ENCODE results near the gene STARD13.

The STARD13 gene

GRCh38 chr13:33115274-33115673, 170.3 kb downstream of the STARD13 start:
- TF ChIP-seq RAD21 (IDR thresholded peaks at IDR 0.05; ENCODE audit: low read depth) (no peak), YY1 (IDR thresholded peaks at IDR 0.05; ENCODE audit: low read depth) (no peak), MAX (IDR thresholded peaks at IDR 0.05) (no peak), CEBPB (IDR thresholded peaks at IDR 0.05) (no peak), EGR1 (IDR thresholded peaks at IDR 0.05) (no peak), TAF1 (IDR thresholded peaks at IDR 0.05; ENCODE audit: low read depth) (no peak), REST (IDR thresholded peaks at IDR 0.05; ENCODE audit: low read depth) (no peak), EP300 (IDR thresholded peaks at IDR 0.05; ENCODE audit: borderline replicate concordance) (no peak), CREB1 (IDR thresholded peaks at IDR 0.05; ENCODE audit: low read depth) (no peak), USF1 (IDR thresholded peaks at IDR 0.05) (no peak), NFIC (IDR thresholded peaks at IDR 0.05) (no peak), FOXM1 (IDR thresholded peaks at IDR 0.05; ENCODE audit: borderline replicate concordance, low read depth) (no peak), TCF12 (IDR thresholded peaks at IDR 0.05; ENCODE audit: low read depth) (no peak)

GRCh38 chr13:33114146-33114545, 171.4 kb downstream of the STARD13 start:
- no peak for TF ChIP-seq NFIC (IDR thresholded peaks at IDR 0.05)

- TF ChIP-seq TCF12 (IDR thresholded peaks at IDR 0.05; ENCODE audit: low read depth) (no peak), FOXM1 (IDR thresholded peaks at IDR 0.05; ENCODE audit: borderline replicate concordance, low read depth) (no peak), ZBTB7A (IDR thresholded peaks at IDR 0.05; ENCODE audit: low read depth) (no peak), YY1 (IDR thresholded peaks at IDR 0.05; ENCODE audit: low read depth) (no peak), REST (IDR thresholded peaks at IDR 0.05; ENCODE audit: low read depth) (no peak), TAF1 (IDR thresholded peaks at IDR 0.05; ENCODE audit: low read depth) (no peak), MAX (IDR thresholded peaks at IDR 0.05) (no peak), TEAD4 (IDR thresholded peaks at IDR 0.05) (no peak), CEBPB (IDR thresholded peaks at IDR 0.05) (no peak), USF1 (IDR thresholded peaks at IDR 0.05) (no peak), RAD21 (IDR thresholded peaks at IDR 0.05; ENCODE audit: low read depth) (no peak), CREB1 (IDR thresholded peaks at IDR 0.05; ENCODE audit: low read depth) (no peak), EGR1 (IDR thresholded peaks at IDR 0.05) (no peak), EP300 (IDR thresholded peaks at IDR 0.05; ENCODE audit: borderline replicate concordance) (no peak), NFIC (IDR thresholded peaks at IDR 0.05) (no peak)
Measured at GRCh38 chr13:33112766-33113165, 172.8 kb downstream of the STARD13 start.

GRCh38 chr13:33111414-33112110, 174.0 kb downstream of the STARD13 start:
- no peak for TF ChIP-seq EP300 (IDR thresholded peaks at IDR 0.05; ENCODE audit: borderline replicate concordance)
- no peak for TF ChIP-seq TAF1 (IDR thresholded peaks at IDR 0.05; ENCODE audit: low read depth)
- TF ChIP-seq CREB1 (IDR thresholded peaks at IDR 0.05; ENCODE audit: low read depth), result no peak
- no peak for TF ChIP-seq NFIC (IDR thresholded peaks at IDR 0.05)
- no peak for TF ChIP-seq FOXM1 (IDR thresholded peaks at IDR 0.05; ENCODE audit: borderline replicate concordance, low read depth)
- TF ChIP-seq ZBTB7A (IDR thresholded peaks at IDR 0.05; ENCODE audit: low read depth), result no peak
- TF ChIP-seq EGR1 (IDR thresholded peaks at IDR 0.05), result no peak
- no peak for TF ChIP-seq REST (IDR thresholded peaks at IDR 0.05; ENCODE audit: low read depth)

All from Ishikawa (cell line).